GM18867 (cell line): Measurements from ENCODE around the gene LRRC51.
"Not testable (repeated sequence)": the region's sequence is repeated elsewhere in the genome, so short reads cannot be mapped to it uniquely, and the experiment has no call there.

Source experiments
- ATAC-seq: cut with Tn5 transposase; IDR thresholded peaks from one replicate; pipeline ENCODE4 v1.9.1; 2021; ENCODE audit warnings: mild to moderate bottlenecking, moderate library complexity; ENCODE audit not compliant: unreplicated experiment

LRRC51 gene

GRCh38 chr11:72136684-72137262 is 56.1 kb downstream of the LRRC51 start:
- no peak for ATAC-seq

GRCh38 chr11:72138821-72139390 is 58.3 kb downstream of the LRRC51 start:
- ATAC-seq, result no peak

DNA sequence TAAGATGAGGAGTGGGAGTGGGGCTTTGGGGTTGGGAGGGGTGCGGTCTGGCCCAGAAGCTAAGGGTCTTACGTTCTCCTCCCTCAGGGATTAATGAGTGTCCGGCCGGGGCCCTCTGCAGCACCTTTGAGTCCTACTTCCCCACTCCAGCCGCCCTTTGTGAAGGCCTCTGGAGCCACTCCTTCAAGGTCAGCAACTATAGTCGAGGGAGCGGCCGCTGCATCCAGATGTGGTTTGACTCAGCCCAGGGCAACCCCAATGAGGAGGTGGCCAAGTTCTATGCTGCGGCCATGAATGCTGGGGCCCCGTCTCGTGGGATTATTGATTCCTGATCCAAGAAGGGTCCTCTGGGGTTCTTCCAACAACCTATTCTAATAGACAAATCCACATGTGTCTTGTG is 58.9 kb downstream of the LRRC51 start:
- ATAC-seq, result no peak

DNA sequence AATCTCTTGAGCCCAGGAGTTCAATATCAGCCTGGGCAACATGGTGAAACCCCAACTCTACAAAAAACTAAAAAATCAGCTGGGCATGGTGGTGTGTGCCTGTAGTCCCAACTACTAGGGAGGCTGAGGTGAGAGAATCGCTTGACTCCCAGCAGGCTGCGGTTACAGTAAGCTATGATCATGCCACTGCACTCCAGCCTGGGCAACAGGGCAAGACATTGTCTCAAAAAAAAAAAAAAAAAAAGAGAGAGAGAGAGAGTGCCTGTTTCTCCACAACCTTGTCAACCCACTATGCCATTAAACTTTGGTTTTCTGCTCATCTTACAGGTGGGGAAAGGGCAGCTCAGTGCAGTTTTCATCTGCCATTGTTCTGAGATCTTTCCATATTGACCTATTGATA is 60.0 kb downstream of the LRRC51 start:
- no peak for ATAC-seq

- ATAC-seq, result no peak
Measured at GRCh38 chr11:72141066-72141465, 60.4 kb downstream of the LRRC51 start.

DNA sequence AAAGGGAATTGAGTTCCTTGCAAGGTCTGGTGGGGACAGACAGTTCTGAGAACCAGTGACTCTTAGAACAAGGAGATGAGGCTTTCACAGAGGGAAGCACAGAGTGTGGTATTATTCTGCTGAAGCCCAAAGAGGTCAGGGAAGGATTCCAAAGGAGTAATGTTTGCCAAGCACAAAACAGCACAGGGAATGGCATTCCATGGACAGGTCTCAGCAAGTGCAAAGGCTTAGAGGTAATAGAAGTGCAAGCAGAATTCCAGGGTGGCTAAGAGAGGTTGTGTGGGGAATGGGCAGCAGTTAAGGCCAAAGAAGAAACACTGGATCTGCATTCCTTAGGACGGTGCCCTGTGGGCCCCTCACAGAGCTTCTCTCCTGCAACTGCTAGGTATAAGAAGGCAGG is 61.4 kb downstream of the LRRC51 start:
- ATAC-seq, result not testable (repeated sequence)

GRCh38 chr11:72142543-72142942 is 61.9 kb downstream of the LRRC51 start:
- not testable (repeated sequence) for ATAC-seq

DNA sequence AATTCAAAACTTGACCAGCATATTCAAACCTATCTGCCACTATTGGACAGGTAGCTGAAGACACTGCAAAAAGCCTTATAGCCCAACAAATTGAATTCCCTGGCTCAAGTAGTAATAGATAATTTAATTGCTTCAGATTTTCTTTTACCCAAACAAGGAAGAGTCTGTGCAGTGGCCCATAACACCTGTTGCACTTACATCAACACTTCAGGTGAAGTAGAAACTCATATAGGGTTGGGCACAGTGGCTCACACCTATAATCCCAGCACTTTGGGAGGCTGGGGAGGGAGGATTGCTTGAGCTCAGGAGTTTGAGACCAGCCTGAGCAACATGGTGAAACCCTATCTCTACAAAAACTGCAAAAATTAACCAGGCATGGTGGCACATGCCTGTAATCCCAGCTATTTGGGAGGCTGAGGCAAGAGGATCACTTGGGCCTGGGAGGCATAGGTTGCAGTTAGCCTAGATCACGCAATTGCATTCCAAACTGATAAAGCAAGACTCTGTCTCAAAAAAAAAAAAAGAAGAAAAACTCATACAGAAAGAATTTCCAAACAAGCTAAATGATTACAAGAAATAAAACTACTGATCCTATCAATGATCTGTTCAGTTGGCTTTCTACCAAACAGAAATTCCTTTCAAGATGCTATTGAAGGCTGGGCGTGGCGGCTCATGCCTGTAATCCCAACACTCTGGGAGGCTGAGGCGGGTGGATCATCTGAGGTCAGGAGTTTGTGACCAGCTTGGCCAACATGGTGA is 64.3 kb downstream of the LRRC51 start:
- no peak for ATAC-seq
